ENCODE results near the gene FAM168A. TPM values are rescaled to one million over a fixed set of nuclear protein-coding genes. Genes with fewer than 3 reads are reported as not detected.

Gene FAM168A
- total and polyA plus RNA-seq, 10 of the 15 experiments (the other 5 are each of a cell fraction or from before 2014, with no cell fraction given) = 1.7 to 20.0 (median 10.0) TPM

GRCh38 chr11:73367482-73368024, 230.4 kb downstream of the FAM168A start:
- H4K20me1 ChIP-seq (ENCODE audit: control insufficient read depth, insufficient read depth) = no peaks in the 10 kb centered on the region
- ATAC-seq (peak; percentile 49), FAIRE-seq (no peak), DNase-seq (ENCODE audit: low read depth, low spot score) (no peak)
- CTCF ChIA-PET = interaction anchor here (1.0 to 5.7 kb wide), 5 partner anchors 10 to 32 kb away, joined by 3 to 37 read pairs (median 4); no protein-coding TSS in a partner anchor
- H3K9me3 ChIP-seq (replicated peaks; ENCODE audit: control insufficient read depth, insufficient read depth, low read length) = no peaks in the 10 kb centered on the region
- H3K36me3 ChIP-seq (ENCODE audit: control insufficient read depth in 2 of 2, insufficient read depth in 2 of 2, low read length in 1 of 2) = peaks cover 0 to 3% of the 10 kb centered on the region in 2 experiments; a peak in 1 of 4 replicates
- peak overlapping the region; percentile 57 for H2AFZ ChIP-seq (ENCODE audit: control insufficient read depth, low read depth, low read length)
- RAD21 ChIA-PET (ENCODE audit: unreplicated experiment) = interaction anchor here (2.0 kb wide), 1 partner anchor 26 kb away, joined by 5 read pairs; no protein-coding TSS in a partner anchor
- POLR2A ChIA-PET = interaction anchor here (0.5 kb wide), 1 partner anchor 277 kb away, joined by 3 read pairs; no protein-coding TSS in a partner anchor
- H3K27ac ChIP-seq (ENCODE audit: control insufficient read depth, insufficient read depth) = no peak overlapping the region
- H3K4me3 ChIP-seq = no peak overlapping the region
- no peaks in the 10 kb centered on the region for H3K27me3 ChIP-seq (replicated peaks in 1 of 2; ENCODE audit: control insufficient read depth in 2 of 2, insufficient read depth in 2 of 2, low read length in 1 of 2)
- no peak overlapping the region for H3K9ac ChIP-seq (ENCODE audit: control insufficient read depth, insufficient read depth, low read length)
- BruUV-seq (replicated peaks) = no TSS peak
- H3K4me2 ChIP-seq (ENCODE audit: control insufficient read depth, insufficient read depth) = peak overlapping the region; percentile 28; the same call in 1 of the 2 replicates
- in situ Hi-C loops (cut with MboI) (no loop called here), intact Hi-C loops (cut with micrococcal nuclease; ENCODE audit: unreplicated experiment) (no loop called here)
- H3K79me2 ChIP-seq (ENCODE audit: control insufficient read depth, insufficient read depth, low read length) = no peaks in the 10 kb centered on the region
- WGBS (ENCODE audit: insufficient coverage, insufficient replicate concordance, low lambda C conversion rate, missing lambda C conversion rate) = 48% methylated on average over 19 of the region's 20 CpGs
- TF ChIP-seq, protein P1, sequence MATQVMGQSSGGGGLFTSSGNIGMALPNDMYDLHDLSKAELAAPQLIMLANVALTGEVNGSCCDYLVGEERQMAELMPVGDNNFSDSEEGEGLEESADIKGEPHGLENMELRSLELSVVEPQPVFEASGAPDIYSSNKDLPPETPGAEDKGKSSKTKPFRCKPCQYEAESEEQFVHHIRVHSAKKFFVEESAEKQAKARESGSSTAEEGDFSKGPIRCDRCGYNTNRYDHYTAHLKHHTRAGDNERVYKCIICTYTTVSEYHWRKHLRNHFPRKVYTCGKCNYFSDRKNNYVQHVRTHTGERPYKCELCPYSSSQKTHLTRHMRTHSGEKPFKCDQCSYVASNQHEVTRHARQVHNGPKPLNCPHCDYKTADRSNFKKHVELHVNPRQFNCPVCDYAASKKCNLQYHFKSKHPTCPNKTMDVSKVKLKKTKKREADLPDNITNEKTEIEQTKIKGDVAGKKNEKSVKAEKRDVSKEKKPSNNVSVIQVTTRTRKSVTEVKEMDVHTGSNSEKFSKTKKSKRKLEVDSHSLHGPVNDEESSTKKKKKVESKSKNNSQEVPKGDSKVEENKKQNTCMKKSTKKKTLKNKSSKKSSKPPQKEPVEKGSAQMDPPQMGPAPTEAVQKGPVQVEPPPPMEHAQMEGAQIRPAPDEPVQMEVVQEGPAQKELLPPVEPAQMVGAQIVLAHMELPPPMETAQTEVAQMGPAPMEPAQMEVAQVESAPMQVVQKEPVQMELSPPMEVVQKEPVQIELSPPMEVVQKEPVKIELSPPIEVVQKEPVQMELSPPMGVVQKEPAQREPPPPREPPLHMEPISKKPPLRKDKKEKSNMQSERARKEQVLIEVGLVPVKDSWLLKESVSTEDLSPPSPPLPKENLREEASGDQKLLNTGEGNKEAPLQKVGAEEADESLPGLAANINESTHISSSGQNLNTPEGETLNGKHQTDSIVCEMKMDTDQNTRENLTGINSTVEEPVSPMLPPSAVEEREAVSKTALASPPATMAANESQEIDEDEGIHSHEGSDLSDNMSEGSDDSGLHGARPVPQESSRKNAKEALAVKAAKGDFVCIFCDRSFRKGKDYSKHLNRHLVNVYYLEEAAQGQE (IDR thresholded peaks at IDR 0.05; ENCODE audit: low read depth, low read length) = no peak
- TF ChIP-seq YY1 (IDR thresholded peaks at IDR 0.05; ENCODE audit: low read depth, low read length) (0 out of 2 replicates have a peak, but pooled peaks have one; percentile 8), ZNF622 (IDR thresholded peaks at IDR 0.05) (no peak), RAD51 (IDR thresholded peaks at IDR 0.05) (no peak), SMAD1 (IDR thresholded peaks at IDR 0.05; ENCODE audit: low read depth, partially characterized antibody) (no peak)
- SMC1A ChIA-PET (ENCODE audit: uncharacterized antibody, unreplicated experiment) = no interaction called here
- H3K4me1 ChIP-seq (ENCODE audit: control insufficient read depth, insufficient read depth, low read length) = peaks cover 19% of the 10 kb centered on the region
